ENCODE data around the gene NEUROG3. TPM values are rescaled to one million over a fixed set of nuclear protein-coding genes. Genes with fewer than 3 reads are reported as not detected.

The NEUROG3 gene
- total and polyA plus RNA-seq, 10 of the 15 experiments (the other 5 are each of a cell fraction or from before 2014, with no cell fraction given), result not detected

- CTCF ChIA-PET, result no interaction called here
Observed at GRCh38 chr10:69533658-69534057, 39.6 kb downstream of the NEUROG3 start.

More at GRCh38 chr10:69533658-69534057, 39.6 kb downstream of the NEUROG3 start:
- ChIA-PET RAD21 (ENCODE audit: unreplicated experiment) (no interaction called here), SMC1A (ENCODE audit: uncharacterized antibody, unreplicated experiment) (no interaction called here), POLR2A (no interaction called here)
- intact Hi-C loops (cut with micrococcal nuclease; ENCODE audit: unreplicated experiment), result loop anchor here (5.0 kb wide), 1 partner anchor 104 kb away; no protein-coding TSS in a partner anchor
- no peak for ATAC-seq
- no peak overlapping the region for H3K9ac ChIP-seq (ENCODE audit: control insufficient read depth, insufficient read depth, low read length)
- no peak overlapping the region for H3K4me3 ChIP-seq
- 27% methylated on average over 3 of the region's 3 CpGs for WGBS (ENCODE audit: insufficient coverage, insufficient replicate concordance, low lambda C conversion rate, missing lambda C conversion rate)
- H2AFZ ChIP-seq (ENCODE audit: control insufficient read depth, low read depth, low read length), result no peak overlapping the region
- DNase-seq (ENCODE audit: low read depth, low spot score), result no peak
- TF ChIP-seq SMC3 (IDR thresholded peaks at IDR 0.05; ENCODE audit: borderline replicate concordance, low read length) (no peak), TBL1XR1 (IDR thresholded peaks at IDR 0.05; ENCODE audit: low read depth, low read length) (no peak), CUX1 (IDR thresholded peaks at IDR 0.05; ENCODE audit: insufficient replicate concordance, low read depth, low read length) (no peak), POLR2AphosphoS2 (IDR thresholded peaks at IDR 0.05; ENCODE audit: low read depth, low read length) (no peak), RELA (IDR thresholded peaks at IDR 0.05; ENCODE audit: borderline replicate concordance, partially characterized antibody) (no peak), MTA2 (IDR thresholded peaks at IDR 0.05; ENCODE audit: low read depth) (no peak), CHD1 (IDR thresholded peaks at IDR 0.05; ENCODE audit: low read depth, low read length) (no peak), NFYB (IDR thresholded peaks at IDR 0.05; ENCODE audit: insufficient read depth, low read depth, low read length) (no peak), JUNB (IDR thresholded peaks at IDR 0.05) (no peak), MYC (IDR thresholded peaks at IDR 0.05; ENCODE audit: insufficient read depth, insufficient read length, insufficient replicate concordance, low read length, severe bottlenecking) (no peak), BACH1 (IDR thresholded peaks at IDR 0.05; ENCODE audit: borderline replicate concordance) (no peak), PBX3 (IDR thresholded peaks at IDR 0.05; ENCODE audit: insufficient replicate concordance, low read depth, low read length) (no peak), E4F1 (IDR thresholded peaks at IDR 0.05; ENCODE audit: borderline replicate concordance, partially characterized antibody) (no peak)
- no peaks in the 10 kb centered on the region for H4K20me1 ChIP-seq (ENCODE audit: control insufficient read depth, insufficient read depth)
- no peaks in the 10 kb centered on the region; the same call in 2 of the 3 replicates for H3K9me3 ChIP-seq (replicated peaks; ENCODE audit: control insufficient read depth, insufficient read depth, low read length)
- H3K27ac ChIP-seq (ENCODE audit: control insufficient read depth, insufficient read depth), result no peak overlapping the region
- in situ Hi-C loops (cut with MboI), result no loop called here
- no peaks in the 10 kb centered on the region for H3K4me1 ChIP-seq (ENCODE audit: control insufficient read depth, insufficient read depth, low read length)
- H3K36me3 ChIP-seq (ENCODE audit: control insufficient read depth in 2 of 2, insufficient read depth in 2 of 2, low read length in 1 of 2), result no peaks in the 10 kb centered on the region
- BruUV-seq (replicated peaks), result no TSS peak
- no peaks in the 10 kb centered on the region; a peak in 1 of 4 replicates for H3K27me3 ChIP-seq (replicated peaks in 1 of 2; ENCODE audit: control insufficient read depth in 2 of 2, insufficient read depth in 2 of 2, low read length in 1 of 2)
- H3K79me2 ChIP-seq (ENCODE audit: control insufficient read depth, insufficient read depth, low read length), result no peaks in the 10 kb centered on the region
- no peak for FAIRE-seq
- no peak overlapping the region for H3K4me2 ChIP-seq (ENCODE audit: control insufficient read depth, insufficient read depth)

Data from GM12878 (cell line).